Stimulated activated CD8-positive, alpha-beta memory T cell treated with anti-CD3 and anti-CD28 coated beads, Interleukin-7, amount 100 ng/mL, for 1 hour (primary cell): Measurements from ENCODE around the gene TCEAL2.
"Not testable (repeated sequence)": the region's sequence is repeated elsewhere in the genome, so short reads cannot be mapped to it uniquely, and the experiment has no call there.

ENCODE experiments used
- DNase-seq, 2 donors: peaks; one replicate each; pipeline ENCODE4 v3.0.0-alpha.2; 2020; ENCODE audit warnings: low read depth in 2 of 2

TCEAL2 gene

GRCh38 chrX:102125436-102125835, at the start of gene TCEAL2:
Gene TCEAL2 (plus strand): TSS chrX:102125679. CDS start chrX:102126831, 1,152 bp downstream.
- DNase-seq = not testable (repeated sequence)

DNA sequence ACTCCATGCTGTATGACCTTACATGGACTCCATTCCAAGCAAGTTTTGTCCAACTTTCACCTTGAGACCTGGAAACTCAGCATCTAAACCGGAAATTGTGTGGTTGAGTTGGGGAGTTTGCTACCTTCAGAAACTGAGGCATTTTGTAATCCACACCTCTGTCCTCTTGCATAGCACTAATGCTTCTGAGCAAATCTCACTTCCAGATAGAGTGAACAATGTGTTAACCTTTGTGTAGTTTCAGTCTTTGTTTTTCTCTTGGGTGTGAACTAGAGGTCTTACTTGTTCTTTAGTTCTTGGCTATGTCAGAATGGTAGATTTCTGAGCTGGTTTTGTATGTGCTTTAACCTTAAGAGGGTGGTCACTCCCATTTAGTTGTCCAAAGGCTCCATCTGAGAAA, 48.1 kb upstream of the TCEAL2 start:
- no peak for DNase-seq

- DNase-seq = no peak
Observed at GRCh38 chrX:102085706-102086105, 39.8 kb upstream of the TCEAL2 start.

DNA sequence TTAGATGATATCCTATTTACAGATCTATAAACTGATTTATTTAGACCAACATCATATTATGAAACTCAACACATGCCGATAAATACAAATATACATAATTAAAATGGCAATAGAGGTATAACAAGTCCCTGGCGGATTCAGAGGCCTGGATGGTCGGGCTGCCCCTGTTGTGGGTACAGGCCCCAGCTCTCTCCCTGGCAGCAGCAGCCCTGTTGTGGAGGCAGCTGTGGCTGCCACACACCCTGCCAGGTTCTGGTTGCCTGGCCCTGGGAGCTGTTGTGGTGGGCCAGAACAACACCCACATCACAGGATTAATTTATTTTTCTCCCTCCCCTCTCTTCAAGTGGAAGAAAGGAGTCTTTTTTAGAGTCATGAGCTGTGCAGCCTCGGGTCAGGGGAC, 12.1 kb upstream of the TCEAL2 start:
- DNase-seq = no peak

DNA sequence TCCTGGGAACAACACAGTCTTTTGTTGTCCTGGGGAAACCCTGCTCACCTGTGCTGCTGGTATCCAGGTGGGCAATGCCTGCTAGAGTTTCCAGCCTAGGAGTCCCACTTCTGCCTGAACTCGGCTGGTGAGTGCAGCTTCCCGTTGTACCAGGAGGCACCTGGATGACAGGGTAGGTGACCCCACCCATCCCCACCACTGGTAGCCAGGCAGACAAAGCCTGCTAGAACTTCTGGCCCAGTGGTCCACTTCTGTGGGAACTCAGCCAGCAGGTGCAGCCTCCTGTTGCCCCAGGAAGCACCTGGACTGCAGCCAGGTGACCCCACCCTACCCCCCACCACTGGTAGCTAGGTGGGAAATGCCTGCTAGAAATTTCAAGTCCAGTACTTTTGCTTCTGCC, 9.7 kb upstream of the TCEAL2 start:
- no peak for DNase-seq

DNA sequence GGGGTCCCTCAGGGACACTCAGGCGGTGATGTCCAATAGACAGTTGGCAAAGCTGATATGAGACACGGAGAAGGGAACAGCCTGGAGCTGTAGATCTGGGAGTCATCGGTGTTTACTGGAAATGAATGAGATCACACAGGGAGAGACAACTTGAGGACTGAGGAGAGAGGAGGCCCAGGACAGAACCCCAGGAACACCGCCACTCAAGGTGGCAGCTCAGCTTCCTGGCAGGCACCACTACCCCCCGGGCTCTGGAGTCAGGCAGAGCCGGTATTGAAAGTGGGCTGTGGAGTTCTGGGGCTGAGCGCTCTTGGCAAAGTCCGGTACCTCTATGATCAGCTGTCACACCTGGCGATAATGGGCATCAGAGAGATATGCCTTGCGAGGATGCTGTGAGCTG, 465 bp upstream of the TCEAL2 start:
- DNase-seq = not testable (repeated sequence)

GRCh38 chrX:102126080-102126818, 770 bp downstream of the TCEAL2 start:
- not testable (repeated sequence) for DNase-seq

DNA sequence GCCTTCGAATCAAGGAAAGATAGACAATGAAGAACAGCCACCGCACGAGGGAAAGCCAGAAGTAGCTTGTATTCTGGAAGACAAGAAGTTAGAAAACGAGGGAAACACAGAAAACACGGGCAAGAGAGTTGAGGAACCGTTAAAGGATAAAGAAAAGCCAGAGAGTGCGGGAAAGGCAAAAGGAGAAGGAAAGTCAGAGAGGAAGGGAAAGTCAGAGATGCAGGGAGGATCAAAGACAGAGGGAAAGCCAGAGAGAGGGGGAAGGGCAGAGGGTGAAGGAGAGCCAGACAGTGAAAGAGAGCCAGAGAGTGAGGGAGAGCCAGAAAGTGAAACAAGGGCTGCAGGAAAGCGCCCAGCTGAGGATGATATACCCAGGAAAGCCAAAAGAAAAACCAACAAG, 1.4 kb downstream of the TCEAL2 start:
- DNase-seq = no peak

- DNase-seq = no peak
Observed at GRCh38 chrX:102129473-102129872, 4.0 kb downstream of the TCEAL2 start.

DNA sequence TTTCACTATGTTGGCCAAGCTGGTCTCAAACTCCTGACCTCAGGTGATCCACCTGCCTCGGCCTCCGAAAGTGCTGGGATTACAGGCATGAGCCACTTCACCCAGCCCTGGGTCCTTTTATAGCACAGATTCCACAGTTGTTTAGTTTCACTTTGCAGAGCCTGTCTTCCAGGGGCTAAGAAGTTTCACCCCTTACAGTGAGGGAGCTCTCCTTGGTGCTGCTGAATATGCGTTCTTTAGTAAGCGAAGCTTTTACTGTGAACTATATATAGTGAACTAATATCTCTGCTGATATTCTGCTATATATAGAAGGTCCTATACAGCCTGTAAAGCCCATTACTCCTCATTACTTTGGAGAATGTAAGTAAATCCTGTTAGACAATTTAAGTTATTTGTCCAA, 12.6 kb downstream of the TCEAL2 start:
- no peak for DNase-seq

DNA sequence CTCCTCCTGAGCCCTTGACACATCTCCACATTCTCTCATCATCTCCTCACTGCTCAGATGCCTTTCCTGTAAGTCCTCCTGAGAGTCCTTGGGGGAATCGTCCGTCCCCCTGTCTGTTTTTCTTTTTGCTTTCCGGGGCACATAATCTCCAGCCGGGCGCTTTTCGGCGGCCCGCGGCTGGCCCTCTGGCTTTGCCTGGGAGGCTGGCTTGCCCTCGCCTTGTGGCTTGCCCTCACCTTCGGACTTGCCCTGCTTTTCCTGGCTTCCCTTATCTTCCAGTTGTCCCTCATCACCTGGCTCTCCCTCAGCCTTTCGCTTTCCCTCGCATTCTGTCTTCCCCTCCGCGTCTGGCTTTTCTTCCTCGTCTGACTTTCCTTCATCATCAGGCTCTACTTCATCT, 15.4 kb downstream of the TCEAL2 start:
- not testable (repeated sequence) for DNase-seq

DNA sequence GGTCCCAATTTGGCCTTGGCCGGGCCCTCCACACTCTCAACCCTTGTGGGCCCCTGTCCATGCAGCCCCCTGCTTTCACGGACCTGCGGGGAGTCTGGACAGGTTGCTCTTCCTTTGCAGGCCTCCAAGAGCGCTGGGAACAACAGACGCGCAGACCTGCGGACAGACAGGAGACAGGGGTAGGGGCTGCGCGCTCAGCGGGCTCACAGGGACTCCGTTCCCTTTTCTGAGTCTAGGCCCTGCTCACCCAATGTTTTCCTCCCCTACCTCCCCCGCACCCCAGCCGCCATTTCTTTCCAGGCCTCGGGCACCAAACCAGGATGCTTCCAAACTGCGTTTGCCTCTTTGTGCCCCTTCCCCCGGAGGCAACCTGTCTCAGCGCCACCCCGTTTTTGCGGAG, 16.2 kb downstream of the TCEAL2 start:
- not testable (repeated sequence) for DNase-seq

DNA sequence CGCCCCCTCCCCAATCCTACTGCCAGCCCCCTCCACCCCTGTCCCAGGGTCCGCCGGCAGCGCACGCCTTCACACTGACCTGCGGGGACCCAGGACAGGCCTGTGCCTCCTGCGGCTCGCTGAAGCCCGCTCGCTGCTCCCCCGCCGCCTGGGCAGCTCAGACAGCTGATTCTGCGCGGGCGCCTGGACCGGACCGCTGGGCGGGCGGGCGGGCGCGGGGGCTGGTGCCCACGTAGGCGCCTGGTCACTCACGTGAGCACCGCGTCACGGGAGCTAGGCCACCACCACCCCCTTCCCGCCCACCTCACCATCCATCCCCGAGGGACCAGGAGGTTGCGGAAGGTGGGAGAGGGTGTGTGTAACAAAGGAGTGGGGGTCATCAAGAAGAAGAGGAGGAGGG, 16.8 kb downstream of the TCEAL2 start, which contains the start of gene TCEAL6:
TCEAL6 (minus strand) TSS at position 208 of the 400 bp plus-strand sequence.
- DNase-seq = not testable (repeated sequence)

GRCh38 chrX:102154218-102154860, 28.9 kb downstream of the TCEAL2 start:
- no peak for DNase-seq

DNA sequence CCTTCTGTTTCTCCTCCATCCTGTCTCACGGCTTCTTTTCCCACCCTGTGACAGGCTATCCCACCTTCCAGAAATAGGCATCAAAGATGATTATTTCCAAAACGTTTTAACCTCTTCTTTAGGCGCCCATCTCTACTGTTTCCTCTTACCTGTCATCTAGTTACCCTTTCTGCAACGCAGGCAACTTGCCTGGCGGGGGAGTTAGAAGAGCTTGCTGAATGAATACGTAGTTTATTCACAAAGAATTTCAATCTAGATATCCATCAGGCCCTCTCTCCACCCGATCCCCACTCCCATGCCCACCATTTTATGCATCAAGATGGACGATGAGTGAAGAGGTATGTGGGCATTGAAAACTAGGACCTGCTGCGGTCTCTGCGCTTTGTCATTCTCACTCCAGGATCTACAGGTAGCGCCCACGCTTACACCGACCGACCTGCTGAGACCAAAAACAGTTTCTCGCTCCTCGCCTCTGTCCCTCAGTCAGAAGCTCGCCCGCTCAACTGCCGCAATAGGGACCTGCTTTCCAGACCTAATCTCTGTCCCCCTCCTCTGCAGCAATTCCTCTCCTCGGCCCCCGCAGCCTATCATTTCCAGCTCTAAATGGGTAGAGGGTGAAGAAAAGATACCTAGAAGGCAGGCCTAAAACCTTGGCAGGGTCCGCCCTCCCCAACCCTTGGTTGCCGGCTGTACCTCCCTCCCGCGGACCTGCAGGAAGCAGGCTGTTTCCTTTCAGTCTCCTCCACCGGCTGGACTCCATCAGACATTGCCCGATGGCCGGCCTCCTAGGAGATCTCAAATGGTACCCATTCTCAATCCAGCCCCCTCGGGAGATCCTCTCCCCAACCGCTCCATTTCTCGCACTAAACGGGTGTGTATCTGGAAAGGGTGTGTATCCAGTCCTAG, 29.7 kb downstream of the TCEAL2 start:
- DNase-seq = no peak

DNA sequence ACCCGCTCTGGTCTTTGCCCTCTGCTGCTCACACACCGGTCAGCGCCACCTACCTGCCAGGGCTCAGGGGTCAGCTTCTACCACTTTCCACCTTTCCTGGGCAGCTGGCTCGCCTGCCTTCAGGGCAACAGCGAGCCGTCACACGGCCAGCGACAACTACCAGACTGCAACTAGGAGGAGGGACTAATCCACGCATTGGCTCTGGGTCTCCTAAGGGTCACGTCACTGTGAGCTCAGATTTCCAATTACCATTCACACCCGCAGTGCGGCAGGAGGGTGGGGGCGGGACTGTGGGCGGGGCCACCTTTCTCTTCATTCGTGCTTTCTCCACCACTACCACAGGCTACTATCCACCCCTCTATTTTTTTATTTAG, 30.3 kb downstream of the TCEAL2 start, which contains the start of gene BEX5:
BEX5 (minus strand) TSS at position 172 of the 374 bp plus-strand sequence. CDS start 1,712 bp downstream, outside the sequence.
- DNase-seq = peak in 1 of 2 donors; percentile 7
